Right ventricle myocardium inferior (tissue), 1 donor: ENCODE results near the gene CUBN. TPM values are rescaled to one million over a fixed set of nuclear protein-coding genes. Genes with fewer than 3 reads are reported as not detected.
A peak's percentile ranks its signal among the peaks of the same experiment; 100 is the strongest.

ENCODE experiments used
- ATAC-seq: fragments of 200-7000 bp; cut with Tn5 transposase; one replicate; pipeline ENCODE4 v1.9.1; 2020; ENCODE audit warnings: mild to moderate bottlenecking, moderate library complexity
- DNase-seq: peaks from one replicate; pipeline ENCODE4 v3.0.0; 2021; ENCODE audit errors: missing footprints
- intact Hi-C: fragments of 100-400 bp; cut with DNase I; formaldehyde crosslinking; loops from one replicate; pipeline ENCODE4 v1.11.0; 2022
- total RNA-seq: library from RNA; stranded (reverse); fragmentation: NEBNext Ultra II Directional; extraction: Animal tissue kit (Norgen Biotek cat#: 25700); gene quantifications from one replicate; pipeline ENCODE4 v1.2.1, GENCODE V29; 2021
- donor health status: DM: no; HTN: yes; CAD: no; lungs with severe emphysema.

The CUBN gene
- total RNA-seq, 1 donor from 2014 or later: 0.92 TPM

DNA sequence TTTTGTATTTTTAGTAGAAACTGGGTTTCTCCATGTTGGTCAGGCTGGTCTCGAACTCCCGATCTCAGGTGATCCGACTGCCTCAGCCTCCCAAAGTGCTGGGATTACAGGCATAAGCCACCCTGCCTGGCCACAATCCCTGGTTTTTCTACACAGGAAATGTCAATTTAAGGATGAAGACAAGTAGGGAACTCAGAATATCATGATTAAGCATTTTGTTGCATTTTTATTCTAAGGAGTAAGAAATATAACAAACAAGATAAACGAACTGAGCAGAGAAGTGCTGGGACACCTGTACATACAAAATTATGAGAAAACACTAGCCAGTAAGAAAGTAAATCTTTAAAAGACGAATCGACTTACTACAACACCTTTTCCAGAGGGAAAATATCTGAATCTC, 69.3 kb downstream of the CUBN start:
- ATAC-seq (no peak), DNase-seq (no peak)
- intact Hi-C loops: loop anchor here (10.0 kb wide), 1 partner anchor 165 kb away; no protein-coding TSS in a partner anchor

DNA sequence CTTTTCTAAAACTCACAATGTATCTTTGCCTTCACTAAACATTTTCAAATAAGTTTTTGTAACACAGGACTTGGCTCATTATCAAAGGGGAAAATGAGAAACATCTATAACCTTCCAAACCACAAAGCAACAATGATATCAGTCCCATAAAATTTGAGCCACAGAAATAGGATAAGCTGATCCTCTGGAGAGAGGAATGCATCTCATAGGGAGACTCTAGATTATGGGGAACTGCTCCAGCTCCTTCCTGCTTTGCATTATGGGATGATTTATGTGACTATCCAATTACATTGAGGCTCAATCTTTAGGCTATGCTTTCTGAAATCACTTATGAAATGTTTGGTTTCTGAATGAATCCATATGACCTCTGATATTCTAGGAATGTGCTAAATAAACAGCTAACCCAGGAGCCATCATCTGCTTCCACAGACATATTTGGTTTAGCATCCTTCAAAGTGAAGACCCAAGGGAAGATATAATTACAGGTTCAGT, 70.4 kb downstream of the CUBN start:
- ATAC-seq (no peak), DNase-seq (no peak)
- intact Hi-C loops: no loop called here

DNA sequence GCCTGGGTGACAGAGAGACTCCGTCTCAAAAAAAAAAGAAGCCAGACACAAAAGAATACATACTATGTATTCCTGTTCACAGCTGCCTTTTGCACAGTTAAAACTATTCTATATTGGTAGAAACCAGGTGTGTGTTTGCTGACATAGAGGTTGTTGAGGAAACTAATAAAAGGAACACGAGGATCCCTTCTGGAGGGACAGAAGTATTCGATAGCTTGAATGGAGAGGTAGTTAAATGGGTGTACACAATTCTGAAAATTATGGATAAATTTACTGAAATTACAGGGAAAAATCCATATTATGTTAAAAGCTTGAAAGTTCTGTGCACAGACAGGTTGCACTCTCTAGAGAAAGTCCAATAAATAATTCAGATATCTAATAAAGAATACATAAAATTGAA, 71.5 kb downstream of the CUBN start:
- DNase-seq: no peak
- intact Hi-C loops: no loop called here
- ATAC-seq: no peak

GRCh38 chr10:17056781-17057428, 72.7 kb downstream of the CUBN start:
- intact Hi-C loops: no loop called here
- ATAC-seq (no peak), DNase-seq (no peak)

DNA sequence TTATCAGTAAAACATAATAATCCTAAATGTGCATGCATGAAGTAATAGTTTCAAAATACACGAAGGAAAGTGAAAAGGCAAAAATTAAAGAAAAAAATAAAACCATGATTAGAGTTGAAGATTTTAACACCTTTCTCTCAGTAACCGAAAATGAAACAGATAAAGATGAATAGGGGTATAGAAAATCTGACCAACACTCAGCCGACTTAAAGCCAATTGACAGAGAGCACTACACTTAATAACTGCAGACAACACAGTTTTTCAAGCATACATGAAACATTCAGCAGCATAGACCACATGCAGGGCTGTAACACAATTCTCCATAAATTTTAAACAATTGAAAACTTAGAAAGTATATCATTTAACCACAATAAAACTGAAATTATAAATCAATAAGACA, 76.1 kb downstream of the CUBN start:
- DNase-seq (no peak), ATAC-seq (no peak)
- intact Hi-C loops: no loop called here

- DNase-seq (no peak), ATAC-seq (no peak)
- intact Hi-C loops: no loop called here
Measured at GRCh38 chr10:17053061-17053460, 76.5 kb downstream of the CUBN start.

DNA sequence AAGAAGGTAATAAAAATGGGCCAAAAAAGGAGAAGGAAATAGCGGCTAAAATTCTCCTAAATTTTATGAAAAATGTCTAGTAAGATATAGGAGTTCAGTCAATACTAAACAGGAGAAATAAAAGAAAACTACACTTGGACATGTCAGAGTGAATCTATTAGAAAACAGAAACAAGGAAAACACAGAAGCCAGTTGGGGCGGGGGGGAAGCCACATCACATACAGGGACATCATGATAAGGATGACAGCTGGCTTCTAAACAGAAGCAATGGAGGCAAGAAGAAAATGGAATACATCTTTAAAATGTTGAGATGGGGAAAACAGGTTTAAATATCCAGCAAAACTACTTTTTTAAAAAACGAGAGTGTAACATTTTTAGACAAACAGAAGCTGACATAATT, 77.8 kb downstream of the CUBN start:
- no peak for ATAC-seq
- no peak for DNase-seq
- intact Hi-C loops: no loop called here

- DNase-seq (no peak), ATAC-seq (no peak)
- intact Hi-C loops: no loop called here
Measured at GRCh38 chr10:17049195-17049594, 80.4 kb downstream of the CUBN start.

GRCh38 chr10:17047908-17048307, 81.7 kb downstream of the CUBN start:
- no peak for DNase-seq
- intact Hi-C loops: no loop called here
- ATAC-seq: no peak

DNA sequence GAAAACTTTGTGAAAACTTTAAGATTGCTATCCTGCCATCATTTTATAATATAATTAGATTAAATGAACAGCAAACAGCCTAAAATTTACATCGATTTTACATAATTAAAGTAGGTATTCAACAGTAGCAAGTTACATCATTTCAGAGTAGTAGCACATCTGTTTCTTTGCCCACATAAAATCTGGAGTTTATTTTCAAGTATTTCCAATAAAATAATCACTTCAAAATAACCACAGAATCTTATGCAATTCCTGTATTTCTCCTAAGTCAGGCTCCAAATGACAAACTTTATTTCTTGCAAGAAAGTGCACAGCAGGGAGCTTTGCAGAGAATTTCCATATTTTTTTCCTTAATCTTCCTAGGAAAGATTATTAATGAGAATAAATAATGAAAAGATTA, 82.6 kb downstream of the CUBN start:
- no peak for ATAC-seq
- intact Hi-C loops: no loop called here

DNA sequence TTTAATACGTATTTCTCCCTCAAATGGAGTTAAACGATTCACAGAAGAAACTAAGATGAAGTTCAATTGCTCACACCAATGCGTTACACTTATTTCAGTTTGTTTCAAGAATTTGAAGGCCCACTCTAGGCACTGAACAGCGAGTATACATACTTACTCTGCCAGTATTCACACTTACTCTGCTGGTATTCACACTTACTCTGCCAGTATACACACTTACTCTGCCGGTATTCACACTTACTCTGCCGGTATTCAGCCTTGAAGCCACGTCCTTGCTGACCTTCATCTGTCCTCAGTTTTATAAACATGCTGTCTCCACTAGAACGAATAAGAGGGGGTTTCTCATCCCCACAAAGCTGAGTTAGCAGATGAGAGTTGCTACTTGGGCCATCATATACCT, 86.0 kb downstream of the CUBN start:
- DNase-seq (no peak), ATAC-seq (no peak)
- intact Hi-C loops: no loop called here

More for the DNA sequence above, 82.6 kb downstream of the CUBN start:
- DNase-seq: no peak

DNA sequence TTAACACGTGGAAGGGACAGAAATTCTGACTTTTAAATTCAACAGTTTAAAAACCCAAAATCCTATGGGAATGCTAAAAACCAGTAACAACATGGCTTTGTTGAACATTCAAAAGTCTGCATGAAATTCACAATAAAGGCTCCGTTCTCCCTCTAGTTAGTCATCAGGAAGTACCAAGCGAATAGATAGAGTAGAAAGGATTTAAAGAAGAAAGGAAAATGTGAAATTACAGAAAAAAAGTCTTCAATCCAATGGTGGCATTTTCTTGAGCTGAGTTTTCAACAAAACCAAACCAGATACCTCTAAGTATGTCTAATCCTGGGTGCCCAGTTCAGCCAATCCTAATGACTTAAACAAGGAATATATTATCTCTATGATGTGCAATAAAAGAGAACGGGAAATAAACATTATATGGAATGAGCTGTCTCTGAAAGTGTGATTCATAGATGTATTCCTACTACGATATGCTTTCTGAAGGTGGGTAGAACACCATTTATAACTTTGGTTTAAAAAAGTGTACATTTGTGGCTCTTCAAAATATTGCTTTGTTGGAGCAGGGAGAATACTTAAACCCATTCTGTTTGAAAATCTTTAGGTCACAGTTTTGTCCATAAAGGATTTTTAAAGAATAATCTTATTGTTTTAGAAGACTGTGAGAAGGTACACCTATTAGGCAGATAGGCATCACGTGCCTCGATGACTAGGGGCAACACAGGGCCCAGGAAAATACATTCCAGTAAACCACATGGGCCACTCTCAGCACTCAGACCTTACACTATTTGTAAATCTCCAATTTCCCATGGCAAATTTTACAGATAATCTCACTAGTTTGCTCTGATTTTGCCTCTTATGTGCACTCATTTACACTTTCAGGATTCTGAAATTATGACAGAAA, 87.7 kb downstream of the CUBN start:
- ATAC-seq (no peak), DNase-seq (no peak)
- intact Hi-C loops: no loop called here

GRCh38 chr10:17038627-17039026, 91.0 kb downstream of the CUBN start:
- ATAC-seq: peak; percentile 89
- no peak for DNase-seq
- intact Hi-C loops: no loop called here

DNA sequence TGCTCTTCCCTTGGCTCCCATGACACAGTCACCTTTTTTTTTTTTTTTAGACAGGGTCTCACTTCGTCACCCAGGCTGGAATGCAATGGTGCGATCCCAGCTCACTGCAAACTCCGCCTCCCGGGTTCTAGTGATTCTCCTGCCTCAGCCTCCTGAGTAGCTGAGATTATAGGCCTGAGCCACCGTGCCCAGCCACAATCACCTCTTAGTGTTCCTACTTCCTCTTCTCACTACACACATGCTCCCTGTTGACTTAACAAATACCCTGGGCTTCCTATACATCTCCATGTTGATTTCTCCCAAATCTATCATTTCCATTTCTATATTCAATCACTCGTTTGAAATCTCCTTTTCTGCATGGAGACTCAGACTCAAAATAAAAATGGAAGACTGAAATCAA, 91.7 kb downstream of the CUBN start:
- ATAC-seq (no peak), DNase-seq (no peak)
- intact Hi-C loops: no loop called here

DNA sequence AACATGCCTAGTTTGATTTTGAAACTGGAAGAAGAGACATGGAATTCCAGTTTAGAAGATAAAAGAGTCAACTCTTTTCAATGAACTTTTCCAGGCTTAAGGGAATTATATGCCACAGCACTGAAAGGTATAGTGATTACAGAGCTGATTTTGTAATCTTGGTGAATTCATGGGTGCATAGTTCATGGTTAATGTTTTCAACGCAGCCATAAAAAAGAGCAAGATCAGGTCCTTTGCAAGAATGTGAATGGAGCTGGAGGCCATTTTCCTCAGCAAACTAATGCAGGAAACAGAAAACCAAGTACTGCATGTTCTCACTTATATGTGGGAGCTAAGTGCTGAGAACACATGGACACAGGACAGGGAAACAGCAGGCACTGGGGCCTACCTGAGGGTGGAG, 94.2 kb downstream of the CUBN start:
- DNase-seq: no peak
- intact Hi-C loops: no loop called here
- ATAC-seq: no peak

DNA sequence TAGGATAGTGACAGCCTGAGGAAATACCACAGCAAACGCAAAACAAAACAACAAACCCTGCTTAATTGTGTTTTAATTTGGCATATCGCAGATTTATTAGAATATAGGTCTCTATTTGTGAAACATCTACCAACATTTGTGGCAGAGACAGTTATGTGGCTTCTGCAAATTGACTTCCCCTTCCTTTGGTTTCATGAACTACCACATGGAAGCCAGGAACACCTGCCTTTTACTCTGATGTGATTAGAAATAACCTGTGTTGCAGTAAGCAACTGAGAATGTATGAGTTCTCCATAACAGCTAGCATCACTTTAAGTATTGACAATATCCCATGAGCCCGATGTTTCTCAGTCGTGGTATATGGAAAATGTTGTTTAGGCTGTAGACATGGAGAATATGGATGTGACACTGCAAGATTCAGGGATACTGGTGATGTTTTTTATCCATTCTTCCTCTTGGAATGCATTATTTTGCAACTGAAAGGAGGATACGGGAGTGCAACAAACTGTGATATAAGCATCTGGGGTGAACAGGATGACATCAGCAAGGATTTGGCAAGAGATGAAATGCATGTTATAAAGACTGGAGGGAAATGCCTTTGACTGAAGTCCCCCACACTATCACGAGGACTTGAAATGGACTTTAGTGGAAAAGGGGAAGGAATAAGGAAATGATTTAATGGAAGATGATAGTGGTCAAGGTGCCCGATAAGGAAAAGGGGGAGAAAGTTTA, 95.9 kb downstream of the CUBN start:
- intact Hi-C loops: no loop called here
- no peak for ATAC-seq
- no peak for DNase-seq

DNA sequence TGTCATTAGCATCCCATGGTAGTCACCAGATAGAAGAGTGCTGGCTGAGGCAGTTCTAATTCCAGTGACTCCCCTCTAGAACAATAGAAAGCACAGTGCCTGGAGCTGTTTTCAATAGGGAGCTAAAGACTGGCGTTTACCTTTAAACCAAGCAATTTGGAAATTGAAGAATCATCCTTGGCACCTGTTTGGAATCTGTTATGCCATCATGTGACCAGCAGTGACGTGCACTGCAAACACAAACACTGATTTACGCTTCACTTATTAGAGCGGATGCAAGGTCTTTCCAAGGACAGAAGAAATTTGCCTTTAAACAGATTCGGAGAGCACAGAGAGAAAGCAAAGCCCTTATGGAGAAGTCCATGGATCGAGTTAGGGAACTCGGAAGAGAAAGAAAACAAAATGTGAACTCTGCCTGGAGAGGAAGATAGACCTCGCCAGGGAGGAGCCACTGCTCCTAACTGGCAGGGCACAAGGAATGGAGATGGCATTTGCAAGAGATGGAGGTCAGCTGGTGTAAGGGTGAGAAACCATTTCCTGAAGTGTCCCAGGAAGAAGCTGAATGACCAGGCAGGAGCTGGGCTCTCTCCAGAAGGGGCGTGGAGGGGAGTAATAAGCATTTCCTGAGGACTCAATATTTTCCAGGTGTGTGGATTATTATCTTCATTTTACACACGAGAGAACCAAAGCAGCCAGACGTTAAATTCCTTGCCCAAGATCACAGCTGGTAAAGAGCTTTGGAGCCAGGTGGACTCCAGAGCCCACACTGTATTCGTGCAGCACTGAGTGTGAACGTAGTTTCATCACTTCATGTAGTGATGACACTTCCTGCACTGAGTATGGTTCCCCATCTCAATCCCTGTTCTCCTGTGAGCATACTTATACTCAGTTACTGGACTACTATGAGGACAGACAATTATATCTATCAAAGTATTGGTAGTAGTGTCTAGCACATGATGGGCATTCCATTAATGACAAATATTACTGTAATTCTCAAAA, 97.7 kb downstream of the CUBN start:
- DNase-seq (no peak), ATAC-seq (no peak)
- intact Hi-C loops: no loop called here

DNA sequence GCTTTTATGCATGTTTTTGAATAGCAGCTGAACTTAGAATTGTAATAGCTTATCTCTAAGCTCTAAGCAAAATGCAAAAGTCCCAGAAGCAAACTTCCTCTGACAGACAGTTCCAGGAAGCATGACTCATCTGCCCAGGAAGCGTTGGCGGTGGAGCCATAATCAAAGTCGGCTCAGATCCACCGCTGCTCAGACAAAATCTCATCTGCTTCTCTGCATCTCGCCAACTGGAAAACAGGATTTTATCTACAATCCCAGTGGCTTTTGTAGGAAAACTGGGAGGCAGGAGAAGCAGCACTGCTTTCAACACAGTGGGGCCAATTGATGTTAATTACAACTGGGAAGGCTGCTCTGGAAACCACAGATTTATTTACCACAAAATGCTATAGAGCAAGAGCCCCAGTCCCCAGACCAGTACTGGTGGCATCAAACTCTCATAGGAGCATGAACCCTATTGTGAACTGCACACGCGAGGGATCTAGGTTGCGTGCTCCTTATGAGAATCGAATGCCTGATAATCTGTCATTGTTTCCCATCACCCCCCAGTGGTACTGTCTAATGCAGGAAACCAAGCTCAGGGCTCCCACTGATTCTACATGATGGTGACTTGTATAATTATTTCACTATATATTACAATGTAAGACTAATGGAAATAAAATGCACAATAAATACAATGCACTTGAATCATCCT, 99.9 kb downstream of the CUBN start:
- intact Hi-C loops: loop anchor here (5.0 kb wide), 2 partner anchors 43 to 198 kb away; partner anchors contain the start of gene VIM
- DNase-seq (peak; percentile 87), ATAC-seq (peak; percentile 90)
